ENCODE data around the gene SETD7.

- TF ChIP-seq, protein P1, sequence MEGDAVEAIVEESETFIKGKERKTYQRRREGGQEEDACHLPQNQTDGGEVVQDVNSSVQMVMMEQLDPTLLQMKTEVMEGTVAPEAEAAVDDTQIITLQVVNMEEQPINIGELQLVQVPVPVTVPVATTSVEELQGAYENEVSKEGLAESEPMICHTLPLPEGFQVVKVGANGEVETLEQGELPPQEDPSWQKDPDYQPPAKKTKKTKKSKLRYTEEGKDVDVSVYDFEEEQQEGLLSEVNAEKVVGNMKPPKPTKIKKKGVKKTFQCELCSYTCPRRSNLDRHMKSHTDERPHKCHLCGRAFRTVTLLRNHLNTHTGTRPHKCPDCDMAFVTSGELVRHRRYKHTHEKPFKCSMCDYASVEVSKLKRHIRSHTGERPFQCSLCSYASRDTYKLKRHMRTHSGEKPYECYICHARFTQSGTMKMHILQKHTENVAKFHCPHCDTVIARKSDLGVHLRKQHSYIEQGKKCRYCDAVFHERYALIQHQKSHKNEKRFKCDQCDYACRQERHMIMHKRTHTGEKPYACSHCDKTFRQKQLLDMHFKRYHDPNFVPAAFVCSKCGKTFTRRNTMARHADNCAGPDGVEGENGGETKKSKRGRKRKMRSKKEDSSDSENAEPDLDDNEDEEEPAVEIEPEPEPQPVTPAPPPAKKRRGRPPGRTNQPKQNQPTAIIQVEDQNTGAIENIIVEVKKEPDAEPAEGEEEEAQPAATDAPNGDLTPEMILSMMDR (IDR thresholded peaks at IDR 0.05; ENCODE audit: borderline replicate concordance, extremely low read depth, low read length, poor library complexity, severe bottlenecking) = no peak
- no peak for TF ChIP-seq EZH2 (IDR thresholded peaks at IDR 0.05; ENCODE audit: borderline replicate concordance, low read depth, low read length, severe bottlenecking)
Measured at GRCh38 chr4:139554893-139555704, 920 bp downstream of the SETD7 start.
